Chondrocyte (in vitro differentiated cells): Measurements from ENCODE around the gene AHRR. TPM values are rescaled to one million over a fixed set of nuclear protein-coding genes. Genes with fewer than 3 reads are reported as not detected.
A peak's percentile ranks its signal among the peaks of the same experiment; 100 is the strongest.
"Not testable (repeated sequence)": the region's sequence is repeated elsewhere in the genome, so short reads cannot be mapped to it uniquely, and the experiment has no call there.

Experiments used
- DNase-seq: peaks from one replicate; pipeline ENCODE4 v3.0.0; 2021; ENCODE audit warnings: mixed read lengths, low spot score
- H3K27ac Mint-ChIP-seq: one replicate; pipeline ENCODE4 v1.8.0; 2021; ENCODE audit warnings: mild to moderate bottlenecking, moderate library complexity, mixed read lengths; ENCODE audit not compliant: unreplicated experiment
- H3K27me3 Mint-ChIP-seq: 2 replicates; pipeline ENCODE4 v1.8.0; 2021; ENCODE audit warnings: low read depth, mixed read lengths
- H3K36me3 Mint-ChIP-seq: 2 replicates; pipeline ENCODE4 v1.8.0; 2021; ENCODE audit warnings: low read depth, mixed read lengths
- H3K4me1 Mint-ChIP-seq: 2 replicates; pipeline ENCODE4 v1.8.0; 2021; ENCODE audit warnings: low read depth, mild to moderate bottlenecking, mixed read lengths
- H3K4me3 Mint-ChIP-seq: one replicate; pipeline ENCODE4 v1.8.0; 2021; ENCODE audit warnings: mild to moderate bottlenecking, moderate library complexity, mixed read lengths; ENCODE audit not compliant: unreplicated experiment
- H3K9me3 Mint-ChIP-seq: 2 replicates; pipeline ENCODE4 v1.8.0; 2021; ENCODE audit warnings: low read depth, mixed read lengths
- CTCF ChIP-seq: fragments of 200-600 bp; sonication (generic); IDR thresholded peaks from 2 replicates; pipeline ENCODE4 v1.5.0; 2021; ENCODE audit warnings: antibody characterized with exemption, mild to moderate bottlenecking, moderate library complexity
- total RNA-seq: library from RNA; stranded (reverse); gene quantifications from 3 replicates; pipeline ENCODE4 v1.2.1, GENCODE V29; 2021

The AHRR gene
- total RNA-seq, 1 donor from 2014 or later = 17.3 TPM

GRCh38 chr5:302416-302815 is 19.1 kb upstream of the AHRR start:
- not testable (repeated sequence) for H3K4me3 Mint-ChIP-seq, H3K36me3 Mint-ChIP-seq, H3K27me3 Mint-ChIP-seq, H3K27ac Mint-ChIP-seq, H3K9me3 Mint-ChIP-seq
- DNase-seq = peak; percentile 30
- H3K4me1 Mint-ChIP-seq = peaks cover 10% of the 10 kb centered on the region

DNA sequence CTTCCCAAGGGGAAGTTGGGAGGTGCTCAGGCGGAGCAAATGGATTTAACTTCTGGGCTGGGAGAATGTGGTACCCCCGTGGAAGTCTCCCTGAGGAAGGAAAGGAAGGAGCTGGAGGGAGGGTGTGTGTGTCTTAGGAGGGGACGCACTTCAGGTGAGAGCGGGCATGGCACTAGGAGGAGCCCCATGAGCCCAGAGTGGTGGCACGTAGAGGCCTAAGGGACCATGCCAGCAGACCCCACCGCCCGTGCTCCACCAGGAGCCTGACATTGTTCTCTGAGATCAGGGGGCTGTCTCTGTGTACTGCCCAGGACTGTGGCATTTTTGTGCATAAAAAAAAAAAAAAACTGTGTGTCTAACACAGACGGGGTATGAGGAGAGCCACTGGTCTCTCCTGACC is 18.5 kb upstream of the AHRR start:
- no peaks in the 10 kb centered on the region for H3K27me3 Mint-ChIP-seq
- TF ChIP-seq CTCF = no peak
- peaks cover 3% of the 10 kb centered on the region for H3K36me3 Mint-ChIP-seq
- DNase-seq = peak; percentile 66
- no peak overlapping the region for H3K4me3 Mint-ChIP-seq
- peaks cover 10% of the 10 kb centered on the region for H3K4me1 Mint-ChIP-seq
- H3K9me3 Mint-ChIP-seq = no peaks in the 10 kb centered on the region
- no peak overlapping the region for H3K27ac Mint-ChIP-seq

GRCh38 chr5:303741-304140 is 17.8 kb upstream of the AHRR start:
- H3K27ac Mint-ChIP-seq = peak overlapping the region; percentile 4

DNA sequence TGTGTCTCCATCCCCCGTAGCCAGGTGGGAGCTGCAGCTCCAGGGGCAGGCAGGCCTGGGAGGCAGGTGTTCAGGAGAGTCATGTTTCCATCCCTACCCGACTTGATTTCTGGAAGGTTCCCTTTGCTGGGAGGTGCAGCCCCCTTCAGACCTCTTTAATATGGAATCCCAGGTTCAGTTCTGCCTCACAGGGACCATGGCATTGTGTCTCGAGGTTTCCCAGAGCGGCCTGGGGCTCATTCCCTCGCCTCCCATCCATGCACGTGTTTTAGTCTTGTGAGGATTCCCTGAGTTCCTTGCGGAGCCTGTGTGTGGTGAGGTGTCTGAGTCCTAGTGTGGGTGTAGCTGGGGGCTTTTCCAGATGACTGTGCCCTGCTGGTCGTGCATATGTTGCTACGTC is 16.5 kb upstream of the AHRR start:
- H3K27ac Mint-ChIP-seq = no peak overlapping the region

More at GRCh38 chr5:303741-304140, 17.8 kb upstream of the AHRR start:
- H3K4me1 Mint-ChIP-seq = peaks cover 14% of the 10 kb centered on the region
- DNase-seq = peak; percentile 52
- H3K9me3 Mint-ChIP-seq, H3K27me3 Mint-ChIP-seq, H3K36me3 Mint-ChIP-seq, H3K4me3 Mint-ChIP-seq: not testable (repeated sequence)

DNA sequence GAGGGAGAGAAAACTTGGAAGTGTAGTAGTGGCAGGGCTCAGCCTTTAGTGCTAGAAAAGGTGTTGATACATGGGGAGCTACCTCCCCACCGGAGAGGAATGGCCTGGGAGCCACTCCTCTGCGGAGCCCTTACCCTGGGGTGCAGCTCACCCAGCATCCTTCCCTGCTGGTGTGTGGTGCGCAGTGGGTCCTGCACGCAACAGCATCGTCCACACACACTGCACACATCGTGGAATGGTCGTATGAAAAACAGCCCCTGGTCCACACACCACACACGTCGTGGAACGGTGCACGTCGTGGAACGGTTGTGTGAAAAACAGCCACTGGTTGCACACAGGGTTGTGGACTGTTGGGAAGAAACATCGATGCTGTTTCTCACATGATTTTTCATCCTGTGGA is 16.1 kb upstream of the AHRR start:
- H3K4me3 Mint-ChIP-seq = no peak overlapping the region
- H3K4me1 Mint-ChIP-seq = peaks cover 14% of the 10 kb centered on the region
- H3K36me3 Mint-ChIP-seq = peaks cover 3% of the 10 kb centered on the region

More for the DNA sequence above, 16.5 kb upstream of the AHRR start:
- peak; percentile 34 for DNase-seq
- Mint-ChIP-seq H3K9me3 (no peaks in the 10 kb centered on the region), H3K4me3 (no peak overlapping the region), H3K36me3 (peaks cover 3% of the 10 kb centered on the region), H3K27me3 (no peaks in the 10 kb centered on the region), H3K4me1 (peaks cover 14% of the 10 kb centered on the region)
- TF ChIP-seq CTCF = no peak

DNA sequence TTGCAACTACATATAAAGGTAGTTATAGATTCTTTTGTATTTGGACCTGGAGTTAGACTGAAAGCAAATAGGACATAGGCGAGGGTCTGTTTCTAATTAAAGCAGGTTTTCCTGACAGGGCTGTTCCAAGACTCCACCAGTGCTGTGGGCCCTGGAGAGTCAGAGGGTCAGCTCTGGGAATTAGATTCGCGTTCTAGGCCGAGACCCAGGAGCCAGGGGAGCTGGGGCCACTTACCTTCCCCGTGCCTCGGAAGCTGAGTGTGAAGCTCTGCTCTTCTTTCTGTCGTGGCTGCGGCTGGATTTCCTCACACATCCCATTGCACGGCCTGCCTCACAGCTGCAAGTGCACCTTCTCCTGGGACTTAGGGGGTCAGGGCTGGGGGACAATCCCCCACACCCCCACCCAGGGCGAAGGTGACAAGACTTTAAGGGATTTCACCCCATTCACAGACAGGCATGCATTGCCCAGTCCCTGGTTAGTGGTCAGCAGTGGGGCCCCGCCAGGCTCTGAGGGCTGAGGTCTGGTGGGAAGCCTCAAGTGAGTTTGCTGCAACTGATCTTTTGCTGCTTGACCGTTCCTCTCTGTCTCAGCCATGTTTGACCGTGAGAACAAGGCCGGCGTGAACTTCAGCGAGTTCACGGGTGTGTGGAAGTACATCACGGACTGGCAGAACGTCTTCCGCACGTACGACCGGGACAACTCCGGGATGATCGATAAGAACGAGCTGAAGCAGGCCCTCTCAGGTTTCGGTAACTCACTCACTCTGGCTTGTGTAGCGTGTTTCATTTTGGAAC is 15.3 kb upstream of the AHRR start:
- no peak overlapping the region for H3K27ac Mint-ChIP-seq
- peak; percentile 71 for DNase-seq
- no peaks in the 10 kb centered on the region for H3K9me3 Mint-ChIP-seq
- no peaks in the 10 kb centered on the region for H3K27me3 Mint-ChIP-seq
- no peak for TF ChIP-seq CTCF
- H3K4me1 Mint-ChIP-seq = peaks cover 14% of the 10 kb centered on the region
- H3K36me3 Mint-ChIP-seq = peaks cover 3% of the 10 kb centered on the region
- no peak overlapping the region for H3K4me3 Mint-ChIP-seq

More for the DNA sequence above, 16.1 kb upstream of the AHRR start:
- H3K9me3 Mint-ChIP-seq = no peaks in the 10 kb centered on the region
- no peaks in the 10 kb centered on the region for H3K27me3 Mint-ChIP-seq
- H3K27ac Mint-ChIP-seq = no peak overlapping the region
- peak; percentile 52 for DNase-seq
- no peak for TF ChIP-seq CTCF
